HepG2 (cell line): ENCODE results near the gene ABHD3. TPM values are rescaled to one million over a fixed set of nuclear protein-coding genes. Genes with fewer than 3 reads are reported as not detected.

Experiments
- ETV5 ChIP-seq: IDR thresholded peaks from 2 replicates; pipeline ENCODE4 v1.6.1; 2018; ENCODE audit warnings: missing biosample characterization, missing genetic modification reagents, inconsistent platforms, borderline replicate concordance
- HMGA1 ChIP-seq: sonication (generic); formaldehyde crosslinking; conservative IDR thresholded peaks from 2 replicates; pipeline ENCODE4 v1.4.0; 2020; ENCODE audit warnings: missing genetic modification reagents
- HMGXB3 ChIP-seq: sonication (generic); formaldehyde crosslinking; IDR thresholded peaks from 2 replicates; pipeline ENCODE4 v1.4.0; 2020; ENCODE audit warnings: missing genetic modification reagents, borderline replicate concordance
- HNF4A ChIP-seq: sonication (generic); formaldehyde crosslinking; IDR thresholded peaks from 2 replicates; pipeline ENCODE4 v1.4.0; 2020; ENCODE audit warnings: missing genetic modification reagents
- HOXA7 ChIP-seq: sonication (generic); formaldehyde crosslinking; IDR thresholded peaks from 2 replicates; pipeline ENCODE4 v1.8.1; 2022; ENCODE audit warnings: mild to moderate bottlenecking, missing genetic modification reagents, moderate library complexity
- MXI1 ChIP-seq: IDR thresholded peaks from 3 replicates; pipeline ENCODE4 v1.6.1; 2012; ENCODE audit warnings: low read depth, low read length, inconsistent platforms, borderline replicate concordance
- SNRNP70 ChIP-seq: fragments of 200-400 bp; formaldehyde crosslinking; IDR thresholded peaks from 2 replicates; pipeline ENCODE4 v1.6.1; 2017; ENCODE audit warnings: mild to moderate bottlenecking, low read depth, low read length, moderate library complexity
- SPEN ChIP-seq: sonication (generic); formaldehyde crosslinking; IDR thresholded peaks from 2 replicates; pipeline ENCODE4 v1.5.1; 2020; ENCODE audit warnings: low read depth, mild to moderate bottlenecking, missing genetic modification reagents
- SSRP1 ChIP-seq: IDR thresholded peaks from 2 replicates; pipeline ENCODE4 v1.6.1; 2016; ENCODE audit warnings: control low read depth
- THAP7 ChIP-seq: sonication (generic); formaldehyde crosslinking; IDR thresholded peaks from 2 replicates; pipeline ENCODE4 v1.8.1; 2023; ENCODE audit warnings: mild to moderate bottlenecking, missing genetic modification reagents
- UBTF ChIP-seq: sonication (generic); formaldehyde crosslinking; IDR thresholded peaks from 2 replicates; pipeline ENCODE4 v1.4.0; 2020; ENCODE audit warnings: mild to moderate bottlenecking, missing genetic modification reagents
- ZBTB2 ChIP-seq: sonication (generic); formaldehyde crosslinking; IDR thresholded peaks from 2 replicates; pipeline ENCODE4 v1.8.0; 2022; ENCODE audit warnings: low read depth, missing genetic modification reagents
- ZNF20 ChIP-seq: sonication (generic); formaldehyde crosslinking; IDR thresholded peaks from 2 replicates; pipeline ENCODE4 v1.4.0; 2020; ENCODE audit warnings: mild to moderate bottlenecking, moderate library complexity, missing genetic modification reagents
- ZNF441 ChIP-seq: sonication (generic); formaldehyde crosslinking; IDR thresholded peaks from 2 replicates; pipeline ENCODE4 v1.7.0; 2021; ENCODE audit warnings: missing genetic modification reagents, borderline replicate concordance
- ZNF660 ChIP-seq: sonication (generic); formaldehyde crosslinking; IDR thresholded peaks from 2 replicates; pipeline ENCODE4 v1.5.1; 2020; ENCODE audit warnings: mild to moderate bottlenecking, low read depth, missing genetic modification reagents, borderline replicate concordance
- ZNF720 ChIP-seq: sonication (generic); formaldehyde crosslinking; IDR thresholded peaks from 2 replicates; pipeline ENCODE4 v1.4.0; 2020; ENCODE audit warnings: missing genetic modification reagents
- ZSCAN29 ChIP-seq: sonication (generic); formaldehyde crosslinking; conservative IDR thresholded peaks from 2 replicates; pipeline ENCODE4 v1.4.0; 2020; ENCODE audit warnings: mild to moderate bottlenecking, missing genetic modification reagents
- polyA plus RNA-seq, 8 experiments: library from polyadenylated mRNA; depleted of rRNA in 3 of 8; stranded (reverse) in 7 of 8; unstranded in 1 of 8; fragments of >200 nt; fragmentation: Illumina TruSeq in 4 of 8; extraction: Trizol in 4 of 8; gene quantifications; 2 replicates each; pipeline versions ENCODE4 v1.2.1 to v1.2.3, GENCODE V29; 2011 to 2016; ENCODE audit warnings: low read depth in 4 of 8, missing spikeins in 1 of 8, mixed read lengths in 1 of 8; ENCODE audit not compliant: insufficient read depth in 1 of 8
- total RNA-seq, 5 experiments: library from RNA; depleted of rRNA; stranded (reverse); fragments of >200 nt; fragmentation: Illumina TruSeq; extraction: Trizol; gene quantifications; 2 replicates each; pipeline ENCODE4 v1.2.3, GENCODE V29; 2016; ENCODE audit warnings: low read depth in 1 of 5

ABHD3 gene
- total and polyA plus RNA-seq, 2 of the 13 experiments (the other 11 are each of a cell fraction or from before 2014, with no cell fraction given): 32.1 to 40.2 TPM

GRCh38 chr18:21704603-21705364, at the start of gene ABHD3 (continued):
- TF ChIP-seq UBTF (CRISPR knock-in tag) (peak; percentile 94; the same call in 1 of the 2 replicates), SPEN (CRISPR knock-in tag) (peak; percentile 70), THAP7 (CRISPR knock-in tag) (0 out of 2 replicates have a peak, but pooled peaks have one; percentile 24), MXI1 (peak; percentile 58; the same call in 1 of the 3 replicates), HOXA7 (CRISPR knock-in tag) (no peak), ZNF441 (CRISPR knock-in tag) (peak; percentile 44; the same call in 1 of the 2 replicates), ETV5 (CRISPR knock-in tag) (no peak; the same call in 1 of the 2 replicates), HNF4A (CRISPR knock-in tag) (no peak; the same call in 1 of the 2 replicates), ZNF720 (CRISPR knock-in tag) (no peak), HMGXB3 (CRISPR knock-in tag) (peak; percentile 81), ZSCAN29 (CRISPR knock-in tag) (no peak; the same call in 1 of the 2 replicates), SSRP1 (no peak), ZNF20 (CRISPR knock-in tag) (no peak), ZBTB2 (CRISPR knock-in tag) (no peak), HMGA1 (CRISPR knock-in tag) (no peak), ZNF660 (CRISPR knock-in tag) (no peak), SNRNP70 (no peak)
